ENCODE results near the gene BTBD19. TPM values are rescaled to one million over a fixed set of nuclear protein-coding genes. Genes with fewer than 3 reads are reported as not detected.

BTBD19 gene
- total and polyA plus RNA-seq, 2 of the 8 experiments (the other 6 are each of a cell fraction or from before 2014, with no cell fraction given), result 1.1 TPM

DNA sequence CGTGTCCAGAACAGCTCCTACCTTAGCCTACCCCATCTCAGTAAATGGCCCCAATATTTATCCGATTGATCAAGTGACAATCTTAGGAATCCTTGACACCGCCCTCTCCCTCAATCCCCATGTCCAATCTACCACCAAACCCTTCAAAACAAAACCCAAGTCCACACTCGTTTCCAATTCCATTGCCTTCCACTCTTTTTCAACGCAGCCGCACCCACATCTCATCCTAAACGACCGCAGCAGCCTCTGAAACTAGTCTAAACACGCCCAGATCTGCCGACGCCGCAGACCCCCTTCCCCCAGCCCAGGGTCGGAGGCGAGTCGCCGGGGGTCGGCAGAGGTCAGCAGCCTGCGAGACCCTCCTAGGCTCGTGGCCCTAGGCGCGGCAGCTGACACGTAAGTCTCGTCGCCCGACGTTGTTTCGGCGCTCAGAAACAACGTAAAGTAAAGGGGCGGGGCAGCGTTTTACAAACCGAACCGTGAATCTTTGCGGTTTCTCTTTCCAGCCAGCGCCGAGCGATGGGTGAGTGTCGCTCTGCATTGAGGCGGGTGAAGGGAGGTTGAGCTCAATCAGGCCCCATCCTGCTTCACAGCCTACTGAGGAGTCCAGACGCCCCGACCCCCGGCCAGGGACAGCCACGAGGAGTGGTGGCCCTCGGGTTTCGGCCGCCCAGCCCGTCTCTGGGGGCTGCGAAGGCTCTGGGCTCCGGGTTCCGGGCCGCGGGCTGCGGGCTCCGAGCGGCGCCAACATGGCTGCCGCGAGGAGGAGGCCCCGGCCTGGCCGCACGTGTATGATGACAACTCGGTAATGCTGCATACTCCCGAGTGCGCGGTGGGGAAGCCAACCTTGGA is 33.0 kb upstream of the BTBD19 start, which contains the start of gene RPS8 (continued):
- TF ChIP-seq MAFK (IDR thresholded peaks at IDR 0.05; ENCODE audit: low read depth, low read length), result 0 out of 2 replicates have a peak, but pooled peaks have one; percentile 1

All from H1 (cell line).